Spinal cord (tissue), 10 donors: Measurements from ENCODE around the gene MYH14. TPM values are rescaled to one million over a fixed set of nuclear protein-coding genes. Genes with fewer than 3 reads are reported as not detected.
"Not testable (repeated sequence)": the region's sequence is repeated elsewhere in the genome, so short reads cannot be mapped to it uniquely, and the experiment has no call there.

Experiments used
- DNase-seq, 6 donors: peaks; one replicate each; pipeline versions ENCODE4 v3.0.0 to v3.0.0-alpha.2; 2013 to 2015; ENCODE audit warnings: low spot score in 6 of 6, low read depth in 4 of 6
- H3K27ac ChIP-seq: one replicate; pipeline ENCODE4 v1.5.1; 2013; ENCODE audit warnings: low read depth, low read length, control low read depth
- H3K27me3 ChIP-seq: one replicate; pipeline ENCODE4 v1.6.1; 2013; ENCODE audit warnings: low read length; ENCODE audit not compliant: control insufficient read depth, insufficient read depth
- H3K36me3 ChIP-seq: one replicate; pipeline ENCODE4 v1.6.1; 2013; ENCODE audit warnings: low read length; ENCODE audit not compliant: control insufficient read depth, insufficient read depth
- H3K4me1 ChIP-seq: one replicate; pipeline ENCODE4 v1.6.1; 2013; ENCODE audit warnings: low read length; ENCODE audit not compliant: control insufficient read depth, insufficient read depth
- H3K4me3 ChIP-seq: one replicate; pipeline ENCODE4 v1.5.1; 2013; ENCODE audit warnings: low read depth, low read length, control low read depth
- H3K9me3 ChIP-seq: one replicate; pipeline ENCODE4 v1.6.1; 2013; ENCODE audit warnings: low read length; ENCODE audit not compliant: control insufficient read depth, insufficient read depth
- WGBS: methylation state at CpG from one replicate; pipeline ENCODE4 v1.1.5; 2013; ENCODE audit warnings: missing lambda C conversion rate; ENCODE audit not compliant: insufficient coverage; 5-methylcytosine and 5-hydroxymethylcytosine counted together
- polyA plus RNA-seq, 2 donors: library from polyadenylated mRNA; unstranded; fragments of 120-200 nt; gene quantifications; one replicate each; pipeline ENCODE4 v1.2.1, GENCODE V29; 2013; ENCODE audit not compliant: insufficient read length in 2 of 2
- total RNA-seq, 2 donors: library from RNA; depleted of rRNA in 1 of 2; stranded (reverse); fragments of 120-200 nt in 1 of 2; fragments of >200 nt in 1 of 2; gene quantifications; one replicate each; pipeline versions ENCODE4 v1.2.3 to v1.2.4, GENCODE V29; 2013 to 2014
- donor health status: healthy.

Gene MYH14
- total and polyA plus RNA-seq, 4 donors: 4.1 to 16.8 (median 10.9) TPM

DNA sequence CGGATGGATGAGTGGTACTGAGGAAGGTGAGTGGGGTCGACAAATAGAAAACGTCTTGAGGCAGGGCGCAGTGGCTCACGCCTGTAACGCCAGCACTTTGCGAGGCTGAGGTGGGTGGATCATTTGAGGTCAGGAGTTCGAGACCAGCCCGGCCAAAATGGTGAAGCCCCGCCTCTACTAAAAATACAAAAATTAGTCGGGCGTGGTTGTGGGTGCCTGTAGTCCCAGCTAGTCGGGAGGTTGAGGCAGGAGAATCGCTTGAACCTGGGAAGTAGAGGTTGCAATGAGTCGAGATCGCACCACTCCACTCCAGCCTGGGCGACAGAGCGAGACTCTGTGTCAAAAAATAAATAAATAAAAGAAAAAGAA lies 126.5 kb downstream of the MYH14 start:
- WGBS: 12% methylated on average over 7 of the region's 18 CpGs
- not testable (repeated sequence) for H3K9me3 ChIP-seq, H3K36me3 ChIP-seq, DNase-seq
- peak overlapping the region; percentile 93 for H3K27ac ChIP-seq
- peaks cover 71% of the 10 kb centered on the region for H3K4me1 ChIP-seq
- peaks cover 28% of the 10 kb centered on the region for H3K27me3 ChIP-seq
- H3K4me3 ChIP-seq: peak overlapping the region; percentile 36

DNA sequence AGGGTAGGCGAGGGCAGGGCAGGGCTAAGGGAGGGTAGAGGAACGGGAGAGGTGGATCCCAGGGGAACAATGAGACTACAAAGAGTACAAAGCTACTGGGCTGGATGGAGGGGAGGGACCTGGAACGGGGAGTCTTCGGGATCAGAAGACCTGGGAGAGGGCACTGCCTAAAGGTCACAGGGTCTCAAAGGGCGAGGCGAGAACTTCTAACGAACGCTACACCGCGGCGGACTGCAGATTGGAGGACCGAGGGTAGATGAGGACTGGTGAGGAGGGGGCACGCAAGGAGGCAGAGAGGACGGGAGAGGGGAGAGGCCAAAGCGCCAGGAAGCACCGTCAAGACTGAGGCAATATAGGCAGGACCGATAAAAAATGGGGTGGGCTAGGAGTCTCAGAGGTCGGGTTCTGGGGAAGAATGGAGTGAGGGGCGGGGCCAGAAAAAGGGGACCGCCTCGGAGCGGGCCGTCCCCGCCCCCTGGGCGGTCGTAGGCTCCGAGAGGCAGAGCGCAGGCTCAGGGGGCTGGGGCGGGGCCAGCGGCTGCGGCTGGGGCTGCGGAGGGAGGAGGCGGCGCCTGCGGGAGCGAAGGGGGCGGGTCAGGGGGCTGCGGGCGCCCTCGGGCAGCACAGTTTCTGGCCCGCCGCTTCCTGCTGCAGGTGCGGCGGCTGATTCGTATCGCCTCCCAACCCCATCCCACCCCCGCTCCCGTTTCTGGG lies 127.1 kb downstream of the MYH14 start:
- under 1% methylated on average over 44 of the region's 48 CpGs for WGBS
- Histone ChIP-seq H3K27me3 (peaks cover 28% of the 10 kb centered on the region), H3K27ac (peak overlapping the region; percentile 93), H3K9me3 (no peaks in the 10 kb centered on the region), H3K36me3 (no peaks in the 10 kb centered on the region), H3K4me3 (peak overlapping the region; percentile 36), H3K4me1 (peaks cover 65% of the 10 kb centered on the region)
- DNase-seq: peak in 5 of 6 donors; percentile 70 to 97 (median 88)

GRCh38 chr19:50331221-50331993 lies 128.0 kb downstream of the MYH14 start:
- H3K36me3 ChIP-seq: no peaks in the 10 kb centered on the region
- WGBS: 12% methylated on average over 8 of the region's 10 CpGs
- H3K27ac ChIP-seq: peak overlapping the region; percentile 85
- peak overlapping the region; percentile 72 for H3K4me3 ChIP-seq
- H3K4me1 ChIP-seq: peaks cover 57% of the 10 kb centered on the region
- DNase-seq: no peak
- H3K27me3 ChIP-seq: peaks cover 22% of the 10 kb centered on the region
- H3K9me3 ChIP-seq: no peaks in the 10 kb centered on the region

GRCh38 chr19:50331994-50332243 lies 128.5 kb downstream of the MYH14 start:
- H3K4me1 ChIP-seq: peaks cover 55% of the 10 kb centered on the region
- no peak for DNase-seq
- no peaks in the 10 kb centered on the region for H3K36me3 ChIP-seq
- peaks cover 17% of the 10 kb centered on the region for H3K27me3 ChIP-seq
- no CpG with 5 or more reads among the region's 2 CpGs for WGBS
- no peaks in the 10 kb centered on the region for H3K9me3 ChIP-seq
- peak overlapping the region; percentile 72 for H3K4me3 ChIP-seq
- peak overlapping the region; percentile 85 for H3K27ac ChIP-seq

DNA sequence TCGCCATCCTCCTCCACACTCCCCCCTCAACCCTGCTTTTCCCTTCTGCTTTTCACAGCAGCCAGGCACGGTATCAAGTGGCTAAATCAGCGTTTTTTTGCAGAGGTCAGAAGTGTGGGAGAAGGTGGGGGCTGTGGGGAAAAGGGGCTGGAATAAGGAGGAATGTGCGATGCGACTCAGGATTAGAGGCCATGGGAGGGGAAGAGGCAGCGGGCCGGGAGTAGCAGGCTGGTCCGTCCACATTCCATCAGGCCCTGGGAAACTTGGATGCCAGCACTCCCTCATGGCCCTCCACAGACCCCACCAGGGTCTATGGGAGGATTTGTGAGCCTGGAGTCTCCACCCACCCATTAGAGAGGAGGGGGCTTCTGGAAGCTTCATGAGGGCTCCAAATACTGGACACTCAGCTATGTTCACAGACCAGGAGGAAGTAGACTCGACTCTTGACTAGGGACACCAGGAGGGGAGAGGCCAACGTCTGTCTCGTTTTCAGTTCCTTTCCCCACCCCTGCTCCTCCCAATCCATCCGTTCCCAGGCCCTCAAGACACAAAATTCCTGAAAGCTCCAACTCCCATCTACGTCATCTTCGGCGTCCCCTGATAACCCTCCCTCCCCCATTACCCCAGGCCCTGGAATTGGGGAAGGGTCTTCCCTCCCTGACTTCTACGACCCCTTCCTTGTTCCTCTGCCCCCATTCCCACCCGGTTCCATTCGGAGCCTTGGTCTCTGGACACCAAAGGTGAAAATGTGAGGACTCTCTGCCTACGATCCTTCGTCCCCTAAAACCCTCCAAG lies 129.0 kb downstream of the MYH14 start:
- WGBS: 5% methylated on average over 14 of the region's 20 CpGs
- Histone ChIP-seq H3K4me3 (peak overlapping the region; percentile 72), H3K27ac (peak overlapping the region; percentile 85), H3K36me3 (no peaks in the 10 kb centered on the region), H3K27me3 (peaks cover 12% of the 10 kb centered on the region), H3K4me1 (peaks cover 54% of the 10 kb centered on the region), H3K9me3 (no peaks in the 10 kb centered on the region)
- peak in 2 of 6 donors; percentile 17 to 60 for DNase-seq

- Histone ChIP-seq H3K27me3 (peaks cover 7% of the 10 kb centered on the region), H3K4me1 (peaks cover 48% of the 10 kb centered on the region)
- WGBS: under 1% methylated on average over 32 of the region's 34 CpGs
These were observed 129.9 kb downstream of the MYH14 start for GRCh38 chr19:50333235-50333736.

DNA sequence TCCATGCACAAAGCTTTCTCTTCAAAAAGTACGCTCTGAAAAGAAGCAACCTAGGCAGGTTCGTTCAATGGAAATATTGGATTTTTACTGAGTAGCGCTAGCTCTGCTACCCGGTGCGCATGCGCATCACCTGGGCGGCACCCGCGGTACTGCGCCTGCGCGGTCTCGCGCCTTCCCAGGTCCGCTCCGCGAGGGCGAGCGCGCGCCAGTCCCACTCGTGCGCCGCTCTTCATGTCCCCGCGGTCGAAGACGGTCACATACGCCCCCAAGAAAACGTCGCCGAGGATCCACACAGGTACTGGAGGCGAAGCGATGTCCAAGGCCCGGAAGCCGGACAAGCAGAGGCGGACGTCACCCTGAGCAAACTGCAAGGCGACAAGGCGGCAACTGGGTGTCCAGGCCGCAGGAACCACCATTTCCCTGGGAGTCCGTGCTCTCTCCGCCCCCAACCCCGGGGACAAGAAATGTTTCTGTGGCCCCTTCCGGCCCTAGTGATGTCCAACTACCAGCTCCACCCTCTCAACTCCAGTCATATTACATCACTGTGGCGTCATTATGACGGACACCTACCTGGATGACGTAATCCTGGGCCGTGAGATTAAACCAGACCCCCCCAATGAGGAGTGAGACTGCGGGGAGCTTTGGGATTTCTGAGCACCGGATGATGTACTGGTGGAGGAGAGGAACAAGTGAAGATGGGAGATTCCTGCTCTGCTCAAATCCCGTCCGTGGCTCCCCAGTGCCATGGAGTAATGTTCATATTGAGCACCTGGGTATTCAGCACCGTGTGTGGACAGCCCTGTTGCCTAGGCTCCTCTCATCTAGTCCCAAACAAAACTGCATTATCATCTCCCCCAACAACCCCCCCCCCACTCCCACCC lies 130.6 kb downstream of the MYH14 start:
- H3K27ac ChIP-seq: peak overlapping the region; percentile 83
- no peaks in the 10 kb centered on the region for H3K36me3 ChIP-seq
- WGBS: 2% methylated on average over 44 of the region's 54 CpGs
- DNase-seq: peak in 3 of 6 donors; percentile 86 to 99 (median 96)
- peaks cover 46% of the 10 kb centered on the region for H3K4me1 ChIP-seq
- H3K4me3 ChIP-seq: peak overlapping the region; percentile 72
- H3K27me3 ChIP-seq: peaks cover 5% of the 10 kb centered on the region
- H3K9me3 ChIP-seq: no peaks in the 10 kb centered on the region

More at GRCh38 chr19:50333235-50333736, 129.9 kb downstream of the MYH14 start:
- Histone ChIP-seq H3K27ac (peak overlapping the region; percentile 85), H3K9me3 (no peaks in the 10 kb centered on the region), H3K4me3 (peak overlapping the region; percentile 72), H3K36me3 (no peaks in the 10 kb centered on the region)
- peak in 4 of 6 donors; percentile 88 to 99 (median 94) for DNase-seq

DNA sequence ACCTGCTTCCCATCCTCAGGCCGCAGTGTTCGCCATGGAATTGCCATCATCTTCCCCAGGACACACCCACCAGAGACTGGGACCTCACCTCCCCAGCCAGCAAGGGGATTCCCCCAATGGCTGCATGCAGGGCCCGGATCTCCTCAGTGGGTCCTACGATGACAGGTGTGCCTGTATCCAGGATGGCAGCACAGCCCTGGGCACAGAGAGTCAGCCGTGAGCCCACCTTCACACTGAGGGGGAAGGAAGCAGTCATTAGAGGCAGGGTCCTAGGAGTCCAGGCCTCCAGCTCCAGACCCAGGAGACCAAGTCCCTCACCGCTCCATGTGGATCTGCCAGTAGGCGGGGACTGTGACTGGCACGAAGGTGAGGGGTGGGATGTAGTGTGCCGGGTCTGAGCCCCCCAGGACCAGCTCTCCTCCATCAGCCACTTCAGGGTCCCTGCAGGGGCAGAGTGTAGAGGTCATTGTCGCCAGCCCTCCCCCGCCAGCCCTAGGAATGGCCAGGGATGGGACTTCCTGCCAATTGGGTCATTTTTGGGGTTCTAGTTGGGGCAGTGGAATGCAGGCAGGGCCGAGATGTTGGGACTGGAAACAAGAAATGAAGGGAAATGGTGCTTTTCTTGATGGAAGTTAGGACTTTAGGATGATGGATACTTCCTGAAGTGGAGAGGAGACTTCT lies 131.5 kb downstream of the MYH14 start:
- peaks cover 5% of the 10 kb centered on the region for H3K27me3 ChIP-seq
- WGBS: 97% methylated on average over 8 of the region's 12 CpGs
- H3K4me1 ChIP-seq: peaks cover 39% of the 10 kb centered on the region
- no peak overlapping the region for H3K4me3 ChIP-seq
- H3K27ac ChIP-seq: no peak overlapping the region
- no peaks in the 10 kb centered on the region for H3K9me3 ChIP-seq
- DNase-seq: no peak
- H3K36me3 ChIP-seq: no peaks in the 10 kb centered on the region
